ENCODE measurements around the gene CHKB.

- TF ChIP-seq CTCF (conservative IDR thresholded peaks at IDR 0.05; ENCODE audit: low read length) (no peak; the same call in 1 of the 2 replicates), EZH2phosphoT487 (IDR thresholded peaks at IDR 0.05; ENCODE audit: borderline replicate concordance, low read depth, low read length) (no peak)
Observed at GRCh38 chr22:50582493-50583293, at the start of gene CHKB.

Measured in OCI-LY7 (cell line).